ENCODE results near the gene ACTL7A.

DNA sequence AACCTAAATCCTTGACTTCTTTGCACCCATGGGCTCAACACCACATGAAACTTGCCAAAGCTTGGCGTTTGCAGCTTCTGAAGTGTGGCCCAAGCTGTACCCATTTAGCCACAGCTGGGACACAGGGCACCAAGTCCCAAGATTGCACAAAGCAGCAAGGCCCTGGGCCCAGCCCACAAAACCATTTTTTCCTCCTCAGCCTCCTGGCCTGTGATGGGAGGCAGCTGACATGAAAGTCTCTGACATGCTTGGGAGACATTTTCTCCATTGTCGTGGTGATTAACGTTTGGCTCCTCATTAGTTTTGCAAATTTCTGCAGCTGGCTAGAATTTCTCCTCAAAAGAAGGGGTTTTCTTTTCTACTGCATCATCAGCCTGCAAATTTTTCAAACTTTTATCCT, 38.2 kb upstream of the ACTL7A start:
- no peak for TF ChIP-seq FOS (IDR thresholded peaks at IDR 0.05; ENCODE audit: low read depth, low read length)
- TF ChIP-seq POLR2A (IDR thresholded peaks at IDR 0.05; ENCODE audit: low read depth, low read length), result no peak
- no peak for TF ChIP-seq RCOR1 (IDR thresholded peaks at IDR 0.05; ENCODE audit: insufficient replicate concordance, low read length)

All from IMR-90 (cell line).